ENCODE measurements around the gene CFAP65.

GRCh38 chr2:218985325-218986091, 55.8 kb downstream of the CFAP65 start:
- no peak for TF ChIP-seq POLR2AphosphoS5 (IDR thresholded peaks at IDR 0.05; ENCODE audit: insufficient read depth in 1 of 2, low read depth in 1 of 2)
- TF ChIP-seq, protein P1, sequence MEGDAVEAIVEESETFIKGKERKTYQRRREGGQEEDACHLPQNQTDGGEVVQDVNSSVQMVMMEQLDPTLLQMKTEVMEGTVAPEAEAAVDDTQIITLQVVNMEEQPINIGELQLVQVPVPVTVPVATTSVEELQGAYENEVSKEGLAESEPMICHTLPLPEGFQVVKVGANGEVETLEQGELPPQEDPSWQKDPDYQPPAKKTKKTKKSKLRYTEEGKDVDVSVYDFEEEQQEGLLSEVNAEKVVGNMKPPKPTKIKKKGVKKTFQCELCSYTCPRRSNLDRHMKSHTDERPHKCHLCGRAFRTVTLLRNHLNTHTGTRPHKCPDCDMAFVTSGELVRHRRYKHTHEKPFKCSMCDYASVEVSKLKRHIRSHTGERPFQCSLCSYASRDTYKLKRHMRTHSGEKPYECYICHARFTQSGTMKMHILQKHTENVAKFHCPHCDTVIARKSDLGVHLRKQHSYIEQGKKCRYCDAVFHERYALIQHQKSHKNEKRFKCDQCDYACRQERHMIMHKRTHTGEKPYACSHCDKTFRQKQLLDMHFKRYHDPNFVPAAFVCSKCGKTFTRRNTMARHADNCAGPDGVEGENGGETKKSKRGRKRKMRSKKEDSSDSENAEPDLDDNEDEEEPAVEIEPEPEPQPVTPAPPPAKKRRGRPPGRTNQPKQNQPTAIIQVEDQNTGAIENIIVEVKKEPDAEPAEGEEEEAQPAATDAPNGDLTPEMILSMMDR (IDR thresholded peaks at IDR 0.05): no peak

All from vagina (tissue), 2 donors.